Kidney (tissue), 14 donors: Measurements from ENCODE around the gene NPEPL1. TPM values are rescaled to one million over a fixed set of nuclear protein-coding genes. Genes with fewer than 3 reads are reported as not detected.
"Not testable (repeated sequence)": the region's sequence is repeated elsewhere in the genome, so short reads cannot be mapped to it uniquely, and the experiment has no call there.

ENCODE experiments used
- DNase-seq, 5 donors: peaks; one replicate each; pipeline ENCODE4 v3.0.0-alpha.2; 2013 to 2020
- FAIRE-seq: peaks from 2 replicates; lab custom pipeline; 2012; peaks lifted over from hg19 to GRCh38; lab: Jason Lieb, UNC
- H3K27ac ChIP-seq, 2 donors: one replicate each; pipeline ENCODE4 v1.7.0; 2013; ENCODE audit warnings: low read depth in 2 of 2, low read length in 2 of 2, inconsistent platforms in 1 of 2
- H3K27me3 ChIP-seq: one replicate; pipeline ENCODE4 v1.7.1; 2013; ENCODE audit warnings: low read length, inconsistent platforms; ENCODE audit not compliant: control insufficient read depth, insufficient read depth
- H3K36me3 ChIP-seq, 3 donors: one replicate each; pipeline versions ENCODE4 v1.7.0 to v1.7.1; 2013; ENCODE audit warnings: low read length in 3 of 3, control low read depth in 1 of 3, inconsistent platforms in 1 of 3; ENCODE audit not compliant: insufficient read depth in 3 of 3, control insufficient read depth in 2 of 3
- H3K4me1 ChIP-seq, 3 donors: one replicate each; pipeline versions ENCODE4 v1.7.0 to v1.7.1; 2013; ENCODE audit warnings: low read length in 3 of 3, inconsistent platforms in 1 of 3, low read depth in 1 of 3; ENCODE audit not compliant: control insufficient read depth in 2 of 3, insufficient read depth in 2 of 3
- H3K4me3 ChIP-seq, 3 donors: one replicate each; pipeline versions ENCODE4 v1.7.0 to v1.8.1; 2013; ENCODE audit warnings: low read length in 3 of 3, control low read depth in 1 of 3, inconsistent platforms in 1 of 3
- H3K9ac ChIP-seq, 3 donors: one replicate each; pipeline versions ENCODE4 v1.7.0 to v1.7.1; 2013; ENCODE audit warnings: low read length in 3 of 3, control low read depth in 1 of 3, inconsistent platforms in 1 of 3
- H3K9me3 ChIP-seq, 3 donors: one replicate each; pipeline versions ENCODE4 v1.7.0 to v1.7.1; 2013; ENCODE audit warnings: low read length in 3 of 3, control low read depth in 1 of 3, inconsistent platforms in 1 of 3; ENCODE audit not compliant: control insufficient read depth in 2 of 3, insufficient read depth in 1 of 3
- intact Hi-C: fragments of 100-400 bp; cut with DNase I; formaldehyde crosslinking; loops from one replicate; pipeline ENCODE4 v1.11.1; 2022
- polyA plus RNA-seq: library from polyadenylated mRNA; stranded (reverse); fragments of 350-450 nt; fragmentation: Illumina TruSeq; extraction: RNeasy Lipid Tissue Mini Kit (QIAGEN cat#74804); gene quantifications from one replicate; pipeline ENCODE4 v1.2.3, GENCODE V29; 2014; ENCODE audit warnings: low read depth, low replicate concordance; ENCODE audit not compliant: insufficient read depth
- total RNA-seq: library from RNA; stranded (reverse); fragmentation: NEBNext Ultra II Directional; extraction: Animal tissue kit (Norgen Biotek cat#: 25700); gene quantifications from one replicate; pipeline ENCODE4 v1.2.1, GENCODE V29; 2021
- TF ChIP-seq, protein P1 (sequence below): IDR thresholded peaks from 3 replicates; pipeline ENCODE4 v1.5.1; 2012; ENCODE audit warnings: mild to moderate bottlenecking, moderate library complexity, borderline replicate concordance; ENCODE audit not compliant: insufficient read depth; ENCODE audit errors: extremely low read depth
- donor health status: control.
- donor health status: control.
- donor health status: control.
- donor health status: control.
- donor health status: control.
- donor health status: DM: yes; HTN: yes; CAD: no.
- donor health status: Normal renal cell carcinoma (clear cell type).

NPEPL1 gene
- total and polyA plus RNA-seq, 2 donors from 2014 or later = 39.7 to 60.2 TPM

DNA sequence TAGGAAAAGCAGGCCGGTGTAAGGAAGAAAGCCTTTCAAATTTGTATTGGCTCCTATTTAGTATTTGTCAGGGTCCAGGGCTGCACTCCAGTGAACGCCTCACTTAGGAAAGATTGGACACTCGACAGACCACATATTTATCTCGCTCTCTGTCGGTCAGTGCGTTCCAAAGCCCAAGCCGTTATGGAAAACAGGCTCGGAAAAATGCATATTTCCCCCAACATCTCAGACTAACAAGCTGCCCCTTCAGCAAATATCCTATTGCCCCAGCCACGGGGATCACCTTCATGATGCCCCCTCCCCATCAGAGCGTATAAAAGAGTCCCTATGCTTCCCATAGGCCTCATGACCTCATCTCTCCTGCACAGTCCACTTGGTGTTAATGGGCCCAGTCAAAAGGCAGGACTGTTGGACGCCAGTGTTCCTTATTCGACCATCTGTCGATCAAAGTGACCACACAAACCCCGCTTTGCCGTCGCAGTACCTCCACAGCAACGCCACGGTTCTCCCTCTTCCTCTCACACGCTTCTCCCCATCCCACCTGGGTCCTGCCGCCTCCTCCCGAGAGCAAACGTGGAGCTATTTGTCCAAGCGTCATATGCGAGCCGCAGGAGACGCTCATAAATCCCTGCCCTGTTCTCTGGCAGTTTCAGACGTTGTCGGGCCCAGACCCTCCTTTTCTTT, 63.3 kb downstream of the NPEPL1 start:
- no peaks in the 10 kb centered on the region for H3K27me3 ChIP-seq
- no peaks in the 10 kb centered on the region for H3K36me3 ChIP-seq
- H3K9me3 ChIP-seq = no peaks in the 10 kb centered on the region
- DNase-seq (peak in 1 of 5 donors; percentile 15), FAIRE-seq (no peak)
- H3K4me1 ChIP-seq = no peaks in the 10 kb centered on the region
- no peak overlapping the region for H3K27ac ChIP-seq
- intact Hi-C loops = no loop called here
- no peak overlapping the region for H3K9ac ChIP-seq
- TF ChIP-seq, protein P1, sequence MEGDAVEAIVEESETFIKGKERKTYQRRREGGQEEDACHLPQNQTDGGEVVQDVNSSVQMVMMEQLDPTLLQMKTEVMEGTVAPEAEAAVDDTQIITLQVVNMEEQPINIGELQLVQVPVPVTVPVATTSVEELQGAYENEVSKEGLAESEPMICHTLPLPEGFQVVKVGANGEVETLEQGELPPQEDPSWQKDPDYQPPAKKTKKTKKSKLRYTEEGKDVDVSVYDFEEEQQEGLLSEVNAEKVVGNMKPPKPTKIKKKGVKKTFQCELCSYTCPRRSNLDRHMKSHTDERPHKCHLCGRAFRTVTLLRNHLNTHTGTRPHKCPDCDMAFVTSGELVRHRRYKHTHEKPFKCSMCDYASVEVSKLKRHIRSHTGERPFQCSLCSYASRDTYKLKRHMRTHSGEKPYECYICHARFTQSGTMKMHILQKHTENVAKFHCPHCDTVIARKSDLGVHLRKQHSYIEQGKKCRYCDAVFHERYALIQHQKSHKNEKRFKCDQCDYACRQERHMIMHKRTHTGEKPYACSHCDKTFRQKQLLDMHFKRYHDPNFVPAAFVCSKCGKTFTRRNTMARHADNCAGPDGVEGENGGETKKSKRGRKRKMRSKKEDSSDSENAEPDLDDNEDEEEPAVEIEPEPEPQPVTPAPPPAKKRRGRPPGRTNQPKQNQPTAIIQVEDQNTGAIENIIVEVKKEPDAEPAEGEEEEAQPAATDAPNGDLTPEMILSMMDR = no peak
- H3K4me3 ChIP-seq = no peak overlapping the region

DNA sequence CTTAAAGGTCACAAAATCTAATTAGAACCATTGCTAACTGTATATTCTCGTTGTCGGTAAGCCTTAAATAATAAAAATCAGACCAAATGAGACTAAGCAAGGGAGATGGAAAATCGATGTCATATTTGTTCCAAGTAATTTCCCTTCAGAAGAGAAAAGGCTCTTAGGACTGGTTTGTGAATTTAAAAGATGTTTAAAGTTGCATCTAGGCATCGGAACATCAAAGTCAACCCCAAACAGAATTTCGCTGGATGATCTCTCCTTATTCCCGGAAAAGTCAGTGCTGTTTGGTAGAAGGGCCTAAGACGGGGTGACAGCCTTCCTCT, 63.8 kb downstream of the NPEPL1 start:
- Histone ChIP-seq H3K27me3 (no peaks in the 10 kb centered on the region), H3K9ac (no peak overlapping the region), H3K4me3 (no peak overlapping the region), H3K36me3 (no peaks in the 10 kb centered on the region), H3K9me3 (no peaks in the 10 kb centered on the region), H3K27ac (no peak overlapping the region), H3K4me1 (no peaks in the 10 kb centered on the region)
- TF ChIP-seq, protein P1 = no peak
- DNase-seq (no peak), FAIRE-seq (no peak)
- intact Hi-C loops = no loop called here

DNA sequence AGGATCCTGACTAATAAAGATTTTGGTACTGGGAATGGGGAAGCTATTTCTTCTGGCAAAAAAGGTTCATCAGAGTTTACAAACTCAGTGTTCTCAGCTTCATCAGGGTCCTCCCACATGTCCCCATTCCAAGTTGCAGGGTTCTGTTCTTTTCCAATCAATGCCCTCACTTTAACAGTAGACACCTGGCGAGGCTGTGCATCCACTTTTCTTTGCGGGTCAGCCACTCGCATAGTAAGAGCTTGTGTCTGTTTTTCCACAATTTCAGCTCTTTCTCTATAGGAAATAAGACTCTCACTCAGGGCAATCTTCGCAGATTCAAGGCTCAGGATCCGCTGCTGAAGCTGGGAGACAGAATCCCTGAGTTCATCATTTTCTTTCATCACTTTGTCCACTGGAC, 65.0 kb downstream of the NPEPL1 start:
- H3K36me3 ChIP-seq, H3K27me3 ChIP-seq, H3K27ac ChIP-seq, H3K4me1 ChIP-seq, H3K4me3 ChIP-seq, DNase-seq, intact Hi-C loops, H3K9me3 ChIP-seq, FAIRE-seq, H3K9ac ChIP-seq: not testable (repeated sequence)

DNA sequence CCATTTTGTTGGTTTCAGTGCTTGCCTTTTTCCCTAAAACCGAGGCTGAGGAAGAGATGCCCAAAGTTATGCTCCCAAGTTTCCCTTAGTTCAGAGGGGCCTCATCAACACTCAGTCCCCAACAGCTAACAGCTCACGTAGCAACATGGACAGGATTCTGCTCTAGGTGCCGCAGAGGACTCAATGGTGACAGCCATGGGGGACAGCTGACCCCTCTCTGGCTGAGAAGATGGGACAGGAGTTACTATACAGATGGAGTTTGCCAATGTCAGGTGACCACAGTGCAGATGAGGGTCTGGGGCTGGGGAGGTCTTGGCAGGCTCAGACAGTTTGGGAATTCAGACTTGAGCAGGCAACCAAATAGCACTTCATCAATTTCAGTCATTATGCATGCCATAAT, 67.3 kb downstream of the NPEPL1 start:
- Histone ChIP-seq H3K27ac (no peak overlapping the region), H3K9me3 (no peaks in the 10 kb centered on the region), H3K4me3 (no peak overlapping the region), H3K27me3 (no peaks in the 10 kb centered on the region), H3K9ac (no peak overlapping the region), H3K36me3 (no peaks in the 10 kb centered on the region), H3K4me1 (no peaks in the 10 kb centered on the region)
- FAIRE-seq (no peak), DNase-seq (no peak)
- intact Hi-C loops = no loop called here
- TF ChIP-seq, protein P1 = no peak
